Measurements from ENCODE around the gene INO80. TPM values are rescaled to one million over a fixed set of nuclear protein-coding genes. Genes with fewer than 3 reads are reported as not detected.

Gene INO80
- total RNA-seq, 1 experiment from 2014 or later, result 27.3 TPM

GRCh38 chr15:41106947-41107346 is 9.1 kb downstream of the INO80 start:
- no peak overlapping the region for H3K27ac ChIP-seq (ENCODE audit: low read depth, low read length, poor library complexity, severe bottlenecking)
- DNase-seq (ENCODE audit: low spot score), result no peak
- H3K9me3 ChIP-seq (ENCODE audit: low read depth, low read length, poor library complexity, severe bottlenecking), result no peaks in the 10 kb centered on the region
- peaks cover 4% of the 10 kb centered on the region for H3K36me3 ChIP-seq (ENCODE audit: insufficient read depth, low read length, poor library complexity, severe bottlenecking)
- ChIA-PET POLR2A (ENCODE audit: low non-redundant PET) (no interaction called here), CTCF (no interaction called here)
- H3K27me3 ChIP-seq (replicated peaks; ENCODE audit: insufficient read depth, low read depth, low read length, poor library complexity), result no peaks in the 10 kb centered on the region
- H3K4me1 ChIP-seq (ENCODE audit: insufficient read depth, low read length, poor library complexity, severe bottlenecking), result no peaks in the 10 kb centered on the region
- no peak for TF ChIP-seq EZH2 (IDR thresholded peaks at IDR 0.05; ENCODE audit: borderline replicate concordance, low read depth, low read length, poor library complexity, severe bottlenecking)
- TF ChIP-seq, protein P1, sequence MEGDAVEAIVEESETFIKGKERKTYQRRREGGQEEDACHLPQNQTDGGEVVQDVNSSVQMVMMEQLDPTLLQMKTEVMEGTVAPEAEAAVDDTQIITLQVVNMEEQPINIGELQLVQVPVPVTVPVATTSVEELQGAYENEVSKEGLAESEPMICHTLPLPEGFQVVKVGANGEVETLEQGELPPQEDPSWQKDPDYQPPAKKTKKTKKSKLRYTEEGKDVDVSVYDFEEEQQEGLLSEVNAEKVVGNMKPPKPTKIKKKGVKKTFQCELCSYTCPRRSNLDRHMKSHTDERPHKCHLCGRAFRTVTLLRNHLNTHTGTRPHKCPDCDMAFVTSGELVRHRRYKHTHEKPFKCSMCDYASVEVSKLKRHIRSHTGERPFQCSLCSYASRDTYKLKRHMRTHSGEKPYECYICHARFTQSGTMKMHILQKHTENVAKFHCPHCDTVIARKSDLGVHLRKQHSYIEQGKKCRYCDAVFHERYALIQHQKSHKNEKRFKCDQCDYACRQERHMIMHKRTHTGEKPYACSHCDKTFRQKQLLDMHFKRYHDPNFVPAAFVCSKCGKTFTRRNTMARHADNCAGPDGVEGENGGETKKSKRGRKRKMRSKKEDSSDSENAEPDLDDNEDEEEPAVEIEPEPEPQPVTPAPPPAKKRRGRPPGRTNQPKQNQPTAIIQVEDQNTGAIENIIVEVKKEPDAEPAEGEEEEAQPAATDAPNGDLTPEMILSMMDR (conservative IDR thresholded peaks at IDR 0.05; ENCODE audit: low read depth, low read length), result no peak
- intact Hi-C loops (cut with micrococcal nuclease; ENCODE audit: unreplicated experiment), result no loop called here
- no TSS peak for BruUV-seq (replicated peaks)
- no peak overlapping the region for H3K4me3 ChIP-seq (ENCODE audit: low read depth, low read length, poor library complexity, severe bottlenecking)

- ChIA-PET POLR2A (ENCODE audit: low non-redundant PET) (interaction anchor here (0.6 kb wide), 1 partner anchor 158 kb away, joined by 7 read pairs; no protein-coding TSS in a partner anchor), CTCF (no interaction called here)
- H3K36me3 ChIP-seq (ENCODE audit: insufficient read depth, low read length, poor library complexity, severe bottlenecking), result peaks cover 4% of the 10 kb centered on the region
- TF ChIP-seq, protein P1 (conservative IDR thresholded peaks at IDR 0.05; ENCODE audit: low read depth, low read length), result no peak
- TF ChIP-seq EZH2 (IDR thresholded peaks at IDR 0.05; ENCODE audit: borderline replicate concordance, low read depth, low read length, poor library complexity, severe bottlenecking), result no peak
- BruUV-seq (replicated peaks), result no TSS peak
- H3K4me3 ChIP-seq (ENCODE audit: low read depth, low read length, poor library complexity, severe bottlenecking), result no peak overlapping the region
- no peak for DNase-seq (ENCODE audit: low spot score)
- H3K27ac ChIP-seq (ENCODE audit: low read depth, low read length, poor library complexity, severe bottlenecking), result no peak overlapping the region
- no peaks in the 10 kb centered on the region for H3K4me1 ChIP-seq (ENCODE audit: insufficient read depth, low read length, poor library complexity, severe bottlenecking)
- no peaks in the 10 kb centered on the region for H3K9me3 ChIP-seq (ENCODE audit: low read depth, low read length, poor library complexity, severe bottlenecking)
- intact Hi-C loops (cut with micrococcal nuclease; ENCODE audit: unreplicated experiment), result no loop called here
- no peaks in the 10 kb centered on the region for H3K27me3 ChIP-seq (replicated peaks; ENCODE audit: insufficient read depth, low read depth, low read length, poor library complexity)
Measured at GRCh38 chr15:41105348-41106334, 10.4 kb downstream of the INO80 start.

GRCh38 chr15:41104234-41104633 is 11.8 kb downstream of the INO80 start:
- intact Hi-C loops (cut with micrococcal nuclease; ENCODE audit: unreplicated experiment), result no loop called here
- POLR2A ChIA-PET (ENCODE audit: low non-redundant PET), result interaction anchor here (0.6 kb wide), 1 partner anchor 516 kb away, joined by 4 read pairs; no protein-coding TSS in a partner anchor
- CTCF ChIA-PET, result no interaction called here
- Histone ChIP-seq H3K4me3 (ENCODE audit: low read depth, low read length, poor library complexity, severe bottlenecking) (no peak overlapping the region), H3K9me3 (ENCODE audit: low read depth, low read length, poor library complexity, severe bottlenecking) (no peaks in the 10 kb centered on the region), H3K36me3 (ENCODE audit: insufficient read depth, low read length, poor library complexity, severe bottlenecking) (peaks cover 4% of the 10 kb centered on the region), H3K27ac (ENCODE audit: low read depth, low read length, poor library complexity, severe bottlenecking) (no peak overlapping the region), H3K4me1 (ENCODE audit: insufficient read depth, low read length, poor library complexity, severe bottlenecking) (no peaks in the 10 kb centered on the region), H3K27me3 (replicated peaks; ENCODE audit: insufficient read depth, low read depth, low read length, poor library complexity) (no peaks in the 10 kb centered on the region)
- TF ChIP-seq, protein P1 (conservative IDR thresholded peaks at IDR 0.05; ENCODE audit: low read depth, low read length), result no peak
- no peak for TF ChIP-seq EZH2 (IDR thresholded peaks at IDR 0.05; ENCODE audit: borderline replicate concordance, low read depth, low read length, poor library complexity, severe bottlenecking)
- BruUV-seq (replicated peaks), result no TSS peak
- DNase-seq (ENCODE audit: low spot score), result peak; percentile 13

All from A673 (cell line).